ACC112 (cell line): ENCODE measurements around the gene ANKRD33B.
A peak's percentile ranks its signal among the peaks of the same experiment; 100 is the strongest.

Source experiments
- H2AFZ ChIP-seq: fragments of 200-600 bp; sonication (generic); one replicate; pipeline ENCODE4 v1.6.0; 2017; ENCODE audit warnings: antibody characterized with exemption, low read length; ENCODE audit not compliant: unreplicated experiment
- H3K27ac ChIP-seq: fragments of 200-600 bp; sonication (generic); 2 replicates; pipeline ENCODE4 v1.5.1; 2014; ENCODE audit warnings: low read depth, mild to moderate bottlenecking, antibody characterized with exemption, low read length, moderate library complexity
- H3K27me3 ChIP-seq: fragments of 200-600 bp; sonication (generic); 2 replicates; pipeline ENCODE4 v1.6.1; 2014; ENCODE audit warnings: mild to moderate bottlenecking, antibody characterized with exemption, low read length, moderate library complexity, mixed read lengths; ENCODE audit not compliant: insufficient read depth
- H3K36me3 ChIP-seq: fragments of 200-600 bp; sonication (generic); 2 replicates; pipeline ENCODE4 v1.6.1; 2016; ENCODE audit warnings: mild to moderate bottlenecking, antibody characterized with exemption, low read length, moderate library complexity, mixed read lengths; ENCODE audit not compliant: insufficient read depth
- H3K4me1 ChIP-seq: fragments of 200-600 bp; sonication (generic); one replicate; pipeline ENCODE4 v1.6.1; 2016; ENCODE audit warnings: low read length, mixed read lengths; ENCODE audit not compliant: insufficient read depth, unreplicated experiment, control insufficient read depth
- H3K4me3 ChIP-seq: fragments of 200-600 bp; sonication (generic); 2 replicates; pipeline ENCODE4 v1.5.1; 2014; ENCODE audit warnings: mild to moderate bottlenecking, low read depth, low read length
- H3K79me2 ChIP-seq: fragments of 200-600 bp; sonication (generic); one replicate; pipeline ENCODE4 v1.6.0; 2016; ENCODE audit warnings: low read length; ENCODE audit not compliant: control insufficient read depth, unreplicated experiment, insufficient read depth

The ANKRD33B gene

GRCh38 chr5:10590226-10590999 is 26.5 kb downstream of the ANKRD33B start:
- Histone ChIP-seq H3K4me1 (peaks cover 23% of the 10 kb centered on the region), H3K27me3 (no peaks in the 10 kb centered on the region), H3K36me3 (no peaks in the 10 kb centered on the region), H3K4me3 (no peak overlapping the region), H3K79me2 (no peaks in the 10 kb centered on the region), H3K27ac (0 out of 2 replicates have a peak overlapping the region, but pooled peaks have one; percentile 5), H2AFZ (no peak overlapping the region)

DNA sequence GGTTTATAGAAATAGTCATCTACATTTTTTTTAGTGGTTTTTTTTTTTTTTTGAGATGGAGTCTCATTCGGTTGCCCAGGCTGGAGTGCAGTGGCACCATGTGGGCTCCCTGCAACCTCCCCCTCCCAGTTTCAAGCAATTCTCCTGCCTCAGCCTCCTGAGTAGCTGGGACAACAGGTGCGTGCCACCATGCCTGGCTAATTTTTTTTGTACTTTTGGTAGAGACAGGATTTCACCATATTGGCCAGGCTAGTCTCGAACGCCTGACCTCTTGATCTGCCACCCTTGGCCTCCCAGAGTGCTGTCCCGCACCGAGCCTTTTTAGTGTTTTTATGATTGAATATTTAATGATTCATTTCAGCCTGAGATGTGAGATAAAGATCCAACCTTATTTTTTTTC is 27.3 kb downstream of the ANKRD33B start:
- Histone ChIP-seq H3K27ac (0 out of 2 replicates have a peak overlapping the region, but pooled peaks have one; percentile 5), H3K27me3 (no peaks in the 10 kb centered on the region), H3K4me1 (peaks cover 28% of the 10 kb centered on the region), H3K79me2 (no peaks in the 10 kb centered on the region), H3K36me3 (no peaks in the 10 kb centered on the region), H3K4me3 (no peak overlapping the region), H2AFZ (no peak overlapping the region)

DNA sequence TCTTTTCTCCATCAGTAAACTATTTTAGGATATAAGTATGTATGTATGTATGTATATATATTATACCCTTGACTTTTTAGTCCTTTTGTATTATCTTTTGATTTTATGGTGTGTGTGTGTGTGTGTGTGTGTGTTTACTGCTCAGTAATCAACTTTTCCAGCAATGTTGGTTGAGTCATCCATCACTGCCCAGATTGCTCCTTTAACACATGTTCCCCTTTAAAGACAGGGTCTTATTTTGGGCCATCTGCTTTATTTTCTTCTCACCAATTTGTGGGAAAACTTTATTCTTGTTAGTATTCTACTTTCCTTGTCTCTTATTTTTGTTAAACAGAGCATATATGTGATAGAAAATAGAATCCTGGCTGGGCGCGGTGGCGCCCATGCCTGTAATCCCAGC is 28.1 kb downstream of the ANKRD33B start:
- Histone ChIP-seq H3K79me2 (no peaks in the 10 kb centered on the region), H3K27ac (no peak overlapping the region), H2AFZ (no peak overlapping the region), H3K36me3 (no peaks in the 10 kb centered on the region), H3K4me3 (no peak overlapping the region), H3K4me1 (peaks cover 36% of the 10 kb centered on the region), H3K27me3 (no peaks in the 10 kb centered on the region)

- Histone ChIP-seq H3K4me3 (no peak overlapping the region), H2AFZ (no peak overlapping the region), H3K4me1 (peaks cover 41% of the 10 kb centered on the region), H3K27me3 (no peaks in the 10 kb centered on the region), H3K36me3 (no peaks in the 10 kb centered on the region), H3K27ac (no peak overlapping the region), H3K79me2 (no peaks in the 10 kb centered on the region)
These were observed 28.7 kb downstream of the ANKRD33B start for GRCh38 chr5:10592601-10593000.

- peaks cover 45% of the 10 kb centered on the region for H3K4me1 ChIP-seq
- no peaks in the 10 kb centered on the region for H3K27me3 ChIP-seq
- no peak overlapping the region for H3K27ac ChIP-seq
- H3K36me3 ChIP-seq: no peaks in the 10 kb centered on the region
- no peaks in the 10 kb centered on the region for H3K79me2 ChIP-seq
- H3K4me3 ChIP-seq: no peak overlapping the region
- H2AFZ ChIP-seq: no peak overlapping the region
These were observed 29.8 kb downstream of the ANKRD33B start for GRCh38 chr5:10593531-10594181.

DNA sequence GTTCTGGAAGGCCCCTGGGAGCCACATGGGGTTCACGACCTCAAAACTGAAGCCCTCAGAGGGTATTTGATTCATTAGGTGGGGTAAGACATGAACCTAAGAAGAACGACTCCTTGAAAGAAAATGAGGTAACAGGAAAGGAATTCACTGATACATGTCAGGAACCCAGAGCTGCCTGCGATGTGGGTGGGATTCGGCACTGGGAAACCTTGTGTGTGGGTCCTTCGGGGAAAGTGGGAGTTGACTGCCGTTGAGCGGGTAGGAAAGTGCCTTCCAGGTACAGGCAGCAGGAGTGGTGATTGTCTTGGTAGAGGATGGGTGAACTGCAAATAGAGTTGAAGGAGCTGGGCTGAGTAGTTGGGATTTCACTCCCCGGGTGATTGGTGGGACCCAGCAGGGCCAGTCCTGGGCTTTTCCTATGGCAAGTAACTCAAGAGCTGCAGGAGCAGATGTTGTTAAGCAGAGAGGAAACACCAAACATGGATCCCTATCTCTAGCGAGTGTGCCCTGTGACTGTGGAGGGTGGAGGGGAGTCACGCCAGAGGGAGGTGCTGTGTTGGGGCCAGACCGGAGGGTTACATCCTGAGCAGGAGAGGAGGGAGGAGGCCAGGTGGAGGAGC is 30.8 kb downstream of the ANKRD33B start:
- Histone ChIP-seq H3K27me3 (no peaks in the 10 kb centered on the region), H3K79me2 (no peaks in the 10 kb centered on the region), H3K4me1 (peaks cover 49% of the 10 kb centered on the region), H3K36me3 (no peaks in the 10 kb centered on the region), H3K27ac (peak overlapping the region; percentile 80), H2AFZ (no peak overlapping the region), H3K4me3 (no peak overlapping the region)

GRCh38 chr5:10595293-10595671 is 31.4 kb downstream of the ANKRD33B start:
- Histone ChIP-seq H3K27ac (peak overlapping the region; percentile 80), H3K4me3 (peak overlapping the region; percentile 63), H3K36me3 (no peaks in the 10 kb centered on the region), H3K27me3 (no peaks in the 10 kb centered on the region), H3K79me2 (no peaks in the 10 kb centered on the region), H3K4me1 (peaks cover 55% of the 10 kb centered on the region), H2AFZ (peak overlapping the region; percentile 68)

GRCh38 chr5:10595672-10596309 is 31.9 kb downstream of the ANKRD33B start:
- Histone ChIP-seq H3K27ac (peak overlapping the region; percentile 80), H3K27me3 (no peaks in the 10 kb centered on the region), H3K79me2 (no peaks in the 10 kb centered on the region), H3K4me1 (peaks cover 57% of the 10 kb centered on the region), H2AFZ (peak overlapping the region; percentile 68), H3K36me3 (no peaks in the 10 kb centered on the region), H3K4me3 (peak overlapping the region; percentile 63)

GRCh38 chr5:10596310-10596703 is 32.4 kb downstream of the ANKRD33B start:
- Histone ChIP-seq H3K27me3 (no peaks in the 10 kb centered on the region), H2AFZ (no peak overlapping the region), H3K27ac (peak overlapping the region; percentile 80), H3K36me3 (no peaks in the 10 kb centered on the region), H3K4me1 (peaks cover 56% of the 10 kb centered on the region), H3K4me3 (0 out of 2 replicates have a peak overlapping the region, but pooled peaks have one; percentile 10), H3K79me2 (no peaks in the 10 kb centered on the region)

- H3K4me3 ChIP-seq: no peak overlapping the region
- no peaks in the 10 kb centered on the region for H3K79me2 ChIP-seq
- H3K27me3 ChIP-seq: no peaks in the 10 kb centered on the region
- no peaks in the 10 kb centered on the region for H3K36me3 ChIP-seq
- peaks cover 59% of the 10 kb centered on the region for H3K4me1 ChIP-seq
- H3K27ac ChIP-seq: no peak overlapping the region
- H2AFZ ChIP-seq: no peak overlapping the region
These were observed 33.1 kb downstream of the ANKRD33B start for GRCh38 chr5:10596886-10597451.
